Forelimb muscle (tissue), 1 donor: Measurements from ENCODE around the gene ADAMTS2. TPM values are rescaled to one million over a fixed set of nuclear protein-coding genes. Genes with fewer than 3 reads are reported as not detected.

Experiments used
- DNase-seq: peaks from one replicate; pipeline ENCODE4 v3.0.0-alpha.2; 2013; ENCODE audit warnings: low read depth
- polyA plus RNA-seq: library from polyadenylated mRNA; unstranded; fragments of 120-200 nt; gene quantifications from one replicate; pipeline ENCODE4 v1.2.1, GENCODE V29; 2013; ENCODE audit not compliant: insufficient read length

ADAMTS2 gene
- polyA plus RNA-seq, 1 donor, result 33.0 TPM

DNA sequence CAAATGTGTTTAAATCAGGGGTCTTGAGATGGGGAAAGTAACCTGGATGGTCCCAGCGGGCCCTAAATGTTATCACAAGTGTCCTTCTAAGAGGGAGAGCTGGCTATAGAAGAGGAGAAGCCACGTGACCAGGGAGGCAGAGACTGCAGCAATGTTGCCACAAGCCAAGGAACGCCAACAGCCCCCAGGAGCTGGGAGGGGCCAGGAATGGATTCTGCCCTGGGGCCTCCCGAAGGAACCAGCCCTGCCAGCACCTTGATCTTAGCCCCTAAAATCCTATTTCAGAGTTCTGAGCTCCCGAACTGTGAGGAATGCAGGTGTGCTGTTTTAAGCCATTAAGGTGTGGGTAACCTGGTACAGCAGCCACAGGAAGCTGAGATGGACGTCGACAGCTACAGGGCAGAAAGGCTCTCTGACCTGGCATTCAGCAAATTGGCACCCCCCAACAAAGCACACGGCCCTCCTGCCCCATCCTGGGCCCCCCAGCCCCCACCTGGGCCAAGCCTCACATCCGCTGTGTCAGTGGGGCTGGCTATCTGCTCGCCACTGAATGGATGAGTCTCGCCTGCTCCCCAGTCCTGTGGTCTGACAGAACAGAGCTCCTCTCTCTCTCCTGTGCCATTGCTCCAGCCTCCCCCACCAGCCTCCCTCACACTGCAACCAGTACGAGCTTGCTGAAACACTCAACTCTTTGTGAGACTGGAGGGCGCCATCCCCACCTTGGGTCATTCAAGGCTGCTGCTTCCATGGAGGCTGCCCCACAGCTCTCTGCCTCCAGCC is 78.8 kb downstream of the ADAMTS2 start:
- DNase-seq, result no peak

DNA sequence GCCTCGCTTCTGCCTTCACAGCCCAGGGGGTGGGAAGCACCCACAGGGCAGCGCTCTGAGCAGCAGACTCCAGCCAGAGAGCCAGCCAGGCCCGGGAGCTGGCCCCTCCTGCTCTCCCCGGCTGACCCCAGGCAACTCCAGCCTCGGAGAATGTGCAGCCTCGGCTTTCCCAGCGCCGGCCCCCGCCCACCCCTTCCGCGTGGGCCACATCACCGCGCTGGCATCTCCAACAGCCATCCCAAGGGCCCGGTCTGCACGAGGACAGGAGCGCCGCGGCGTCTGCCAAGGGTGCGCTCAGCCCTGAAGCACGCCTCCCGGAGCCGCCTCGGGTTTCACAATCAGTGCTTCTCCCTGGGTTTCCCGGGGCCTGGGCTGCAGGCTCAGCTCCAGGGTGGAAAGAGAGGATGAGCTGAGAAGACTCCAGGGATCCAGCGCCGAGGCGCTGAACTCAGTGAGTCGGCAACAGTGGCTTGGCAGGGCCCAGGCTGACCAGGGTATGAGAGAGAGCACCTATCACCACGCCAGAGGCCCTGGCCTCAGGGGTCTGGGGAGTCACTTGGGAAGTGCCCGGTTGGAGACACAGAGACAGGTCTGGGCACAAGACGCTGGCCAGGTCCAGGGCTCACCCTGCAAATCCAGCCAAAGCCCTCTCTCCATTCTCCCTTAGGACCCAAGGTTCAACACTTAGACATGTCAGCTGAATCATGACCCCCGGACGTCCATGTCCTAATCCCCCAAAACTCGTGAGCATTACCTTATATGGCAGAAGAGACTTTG is 79.6 kb downstream of the ADAMTS2 start:
- DNase-seq, result no peak

DNA sequence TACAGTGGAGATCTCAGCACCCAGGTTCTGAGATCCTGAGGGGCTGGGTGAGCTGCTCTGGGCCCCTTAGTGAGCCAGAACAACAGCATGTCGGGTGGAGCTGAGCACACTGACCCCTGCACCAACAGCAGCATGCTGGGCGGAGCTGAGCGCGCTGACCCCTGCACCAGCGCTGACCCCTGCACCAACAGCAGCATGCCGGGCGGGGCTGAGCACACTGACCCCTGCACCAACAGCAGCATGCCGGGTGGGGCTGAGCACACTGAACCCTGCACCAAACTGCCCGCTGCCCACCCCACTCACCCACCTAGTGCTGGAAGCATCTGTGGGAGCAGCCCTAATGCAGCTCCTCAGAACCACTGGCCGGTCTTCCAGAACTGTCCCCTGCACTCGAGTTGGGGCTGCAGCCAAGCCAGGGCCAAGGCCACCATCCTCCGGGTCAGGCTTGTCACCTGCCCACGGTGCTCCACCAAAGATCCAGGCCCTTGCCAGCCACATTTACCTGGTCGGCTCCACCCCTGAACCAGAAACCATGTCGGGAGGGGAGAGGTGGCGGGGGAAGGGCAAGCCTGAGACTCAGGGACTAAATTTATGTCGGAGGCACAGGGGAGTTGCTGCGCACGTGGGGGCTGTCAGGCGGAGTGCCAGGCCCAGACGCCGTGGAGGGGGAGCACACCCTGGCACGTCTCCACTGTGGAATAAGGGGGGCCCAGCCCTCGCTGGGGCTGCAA is 80.3 kb downstream of the ADAMTS2 start:
- DNase-seq, result no peak

DNA sequence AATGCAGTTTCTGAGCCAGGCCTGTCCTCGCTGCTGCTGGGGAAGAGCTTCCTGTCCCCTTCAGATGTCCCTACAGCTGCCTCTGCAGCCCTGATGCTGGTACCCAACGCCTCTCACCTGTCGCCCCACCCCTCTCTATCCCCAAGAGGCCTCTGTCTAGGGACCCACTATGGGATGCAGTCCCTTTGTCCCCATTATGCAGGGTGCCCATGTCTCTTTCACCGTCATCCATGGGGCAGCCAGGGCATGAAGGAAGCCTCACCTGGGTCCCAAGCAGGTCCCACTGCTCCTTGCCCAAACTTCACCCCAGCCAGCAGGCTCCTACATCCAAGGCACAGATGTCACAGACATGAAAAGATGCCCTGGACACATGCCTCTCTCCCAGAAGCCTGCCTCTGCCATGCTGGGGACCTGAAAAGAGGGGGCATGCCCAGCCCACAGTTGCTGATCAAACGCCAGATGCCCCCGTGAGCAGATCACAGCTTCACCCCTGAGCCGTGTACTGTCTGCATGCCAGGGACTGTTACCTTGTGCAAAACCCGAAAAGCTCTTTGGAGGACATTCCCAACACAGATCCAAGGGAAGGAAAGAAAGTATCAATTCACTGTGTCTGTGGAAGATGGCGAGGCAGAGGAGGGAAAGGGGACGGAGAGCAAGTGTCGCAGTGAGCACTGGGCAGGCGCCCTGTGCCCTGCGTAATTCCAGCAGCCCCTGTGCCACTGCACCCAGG is 81.0 kb downstream of the ADAMTS2 start:
- DNase-seq, result no peak

DNA sequence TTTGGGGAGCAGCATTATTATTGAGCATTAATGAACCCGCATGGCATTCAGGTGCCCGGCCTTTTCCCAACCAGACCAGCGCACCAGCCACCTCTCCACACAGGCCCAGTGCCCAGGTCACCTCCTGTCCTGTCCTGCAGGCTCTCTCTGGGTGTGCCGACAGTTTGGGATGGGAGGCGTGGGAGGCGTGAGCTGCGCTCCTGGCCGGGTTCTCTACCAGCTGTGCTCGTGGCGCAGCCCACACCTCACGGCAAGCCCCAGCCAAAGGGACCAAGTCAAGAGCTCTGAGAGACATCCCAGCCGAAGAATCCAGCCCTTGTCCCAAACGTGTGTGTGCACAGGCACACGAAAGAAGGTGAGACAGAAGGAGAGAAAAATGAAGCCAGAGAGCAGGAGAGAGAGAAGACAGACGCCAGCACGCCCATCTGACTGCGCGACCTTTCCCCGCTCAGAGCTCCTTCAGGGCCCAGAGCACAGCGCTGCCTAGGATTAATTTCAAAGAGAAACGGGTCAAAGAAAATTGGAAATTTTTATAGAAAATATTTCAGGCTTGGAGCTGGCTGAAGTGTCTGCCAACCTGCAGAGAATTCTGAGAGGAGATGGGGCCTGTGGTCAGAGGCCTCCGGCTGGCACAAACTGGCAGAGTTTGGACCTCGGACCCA is 81.7 kb downstream of the ADAMTS2 start:
- DNase-seq, result no peak

DNA sequence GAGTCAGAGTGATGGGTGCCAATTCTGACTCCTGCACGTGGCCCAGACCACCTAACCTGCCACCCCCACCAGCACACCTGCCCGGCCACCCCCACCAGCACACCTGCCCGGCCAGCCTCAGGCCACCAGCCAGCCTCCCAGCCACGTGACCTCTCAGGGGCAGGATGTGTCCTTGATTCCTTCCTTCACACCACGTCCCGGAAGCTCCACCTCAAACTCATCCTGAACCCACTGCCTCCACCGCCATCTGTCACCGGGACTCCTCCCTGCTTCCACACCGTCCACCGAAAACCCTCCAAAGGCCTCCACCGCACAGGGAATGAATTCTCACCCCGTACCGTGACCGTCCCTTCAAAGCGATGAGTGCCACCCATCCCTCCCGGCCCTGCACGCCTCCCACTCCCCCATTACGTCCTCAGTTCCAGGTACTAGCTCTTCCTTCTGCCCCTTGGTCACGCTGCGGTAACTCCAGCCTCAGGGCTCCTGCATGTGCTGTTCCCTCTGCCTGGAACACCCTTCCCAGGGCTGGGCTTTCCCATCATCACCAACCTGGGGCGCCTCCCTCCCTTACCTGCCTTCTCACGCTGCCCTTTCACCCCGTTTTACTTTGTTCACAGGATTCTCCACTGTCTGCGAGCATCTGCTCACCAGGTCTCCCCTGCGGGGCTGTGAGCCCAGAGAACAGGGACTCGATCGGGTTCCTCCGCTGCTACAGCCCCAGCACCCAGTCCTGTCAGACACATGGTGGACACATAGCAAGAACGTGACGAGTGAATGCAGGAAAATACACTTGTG is 82.9 kb downstream of the ADAMTS2 start:
- DNase-seq, result no peak

DNA sequence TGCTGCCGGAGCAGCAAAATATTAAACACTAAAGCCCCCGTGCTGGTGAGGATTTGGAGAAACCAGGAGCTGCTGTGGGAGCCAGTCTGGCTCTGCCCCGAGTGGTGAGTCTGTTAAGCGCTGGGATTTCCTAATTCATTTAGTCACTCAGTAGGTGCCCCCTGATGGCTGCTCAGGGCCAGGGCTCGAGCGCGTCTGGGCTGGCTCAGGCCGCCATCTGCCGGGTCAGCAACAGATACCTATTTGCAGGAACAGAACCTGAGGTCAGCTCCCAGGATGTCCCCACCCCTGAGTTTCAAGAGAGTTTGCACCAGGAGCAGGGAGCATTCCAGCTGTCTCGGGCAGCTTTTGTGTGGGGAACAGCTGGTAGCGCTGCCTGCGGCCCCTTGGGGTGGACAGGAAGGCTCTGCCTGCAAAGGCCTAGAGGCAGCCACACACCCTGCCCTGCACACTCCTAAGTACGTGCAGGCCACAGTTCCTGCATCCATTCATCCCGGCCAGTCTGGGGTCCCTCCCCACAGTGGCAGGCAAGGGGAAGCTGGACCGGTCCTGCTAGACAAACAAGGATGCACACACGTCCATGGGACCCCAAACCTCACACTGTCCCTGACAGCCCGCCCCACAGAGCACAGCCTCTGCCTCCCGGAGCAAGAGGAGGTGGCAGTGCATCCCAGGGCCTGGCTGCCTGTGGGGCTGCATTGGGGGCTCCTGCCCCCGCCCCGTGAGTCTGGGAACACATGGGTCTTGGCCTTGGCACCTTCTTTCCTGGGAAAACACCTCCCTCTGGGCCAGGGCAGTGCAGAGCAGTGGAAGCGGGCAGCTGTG is 83.7 kb downstream of the ADAMTS2 start:
- no peak for DNase-seq

DNA sequence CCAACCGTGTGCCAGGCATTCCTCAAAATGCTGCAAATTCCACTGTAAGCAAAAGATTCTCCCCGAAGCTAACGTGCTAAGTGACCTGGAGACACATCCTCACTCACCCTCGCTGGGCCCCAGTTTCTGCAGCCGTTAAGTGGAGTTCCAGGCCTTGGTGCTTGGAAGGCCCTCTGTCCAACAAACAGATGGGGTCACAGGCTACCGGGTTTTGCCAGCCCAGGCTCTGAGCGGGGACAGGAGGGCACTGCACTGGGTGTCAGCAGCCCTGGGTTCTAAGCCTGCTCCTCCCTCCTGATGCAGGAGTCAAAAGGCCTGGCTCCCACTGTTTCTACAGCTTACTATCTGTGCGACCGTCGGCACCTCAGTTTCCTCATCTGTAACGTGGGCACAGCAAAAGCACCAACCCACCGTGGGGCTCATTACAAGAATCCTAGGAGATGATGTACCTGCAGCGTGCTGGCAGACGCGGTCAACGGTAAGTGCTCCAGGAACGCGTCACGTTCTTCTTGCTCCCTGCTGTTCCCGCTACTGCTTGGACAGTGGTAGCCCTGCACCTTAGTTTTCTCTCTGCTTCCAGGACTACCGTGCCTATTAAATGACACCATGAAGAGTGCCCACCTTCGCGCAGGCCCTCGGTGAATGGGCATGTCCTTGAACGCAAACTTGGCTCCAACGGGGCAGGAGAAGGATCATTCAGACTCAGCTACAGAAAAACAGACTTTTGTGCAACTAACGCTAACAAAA is 84.8 kb downstream of the ADAMTS2 start:
- DNase-seq, result no peak

DNA sequence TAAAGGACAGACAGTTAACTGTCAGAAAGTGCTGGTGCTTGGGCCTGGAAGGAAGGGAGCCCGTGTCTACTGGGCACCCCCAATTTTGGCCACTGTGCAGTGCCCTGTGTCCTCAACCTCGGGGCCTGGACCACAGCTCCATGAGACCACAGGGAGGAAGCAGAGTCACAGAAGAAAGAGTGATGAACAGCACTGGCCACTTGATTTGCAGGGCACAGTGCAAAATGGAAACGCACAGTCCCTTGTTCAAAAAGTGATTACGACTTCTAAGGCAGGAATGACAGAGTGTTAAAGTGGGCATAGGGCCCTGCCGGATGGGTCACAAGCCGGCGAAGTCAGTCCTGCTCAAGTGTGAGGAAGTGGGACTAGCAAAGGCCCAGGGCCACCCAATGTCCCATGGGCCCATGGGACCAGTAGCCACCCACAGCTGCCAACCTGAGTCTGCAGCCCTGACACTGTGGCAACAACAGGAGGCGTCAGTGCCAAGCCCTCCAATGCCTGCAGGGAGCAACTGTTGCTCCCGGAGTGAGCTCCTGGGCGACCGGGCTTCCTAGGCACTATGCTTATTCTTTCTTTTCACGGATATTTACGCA is 85.4 kb downstream of the ADAMTS2 start:
- no peak for DNase-seq

DNA sequence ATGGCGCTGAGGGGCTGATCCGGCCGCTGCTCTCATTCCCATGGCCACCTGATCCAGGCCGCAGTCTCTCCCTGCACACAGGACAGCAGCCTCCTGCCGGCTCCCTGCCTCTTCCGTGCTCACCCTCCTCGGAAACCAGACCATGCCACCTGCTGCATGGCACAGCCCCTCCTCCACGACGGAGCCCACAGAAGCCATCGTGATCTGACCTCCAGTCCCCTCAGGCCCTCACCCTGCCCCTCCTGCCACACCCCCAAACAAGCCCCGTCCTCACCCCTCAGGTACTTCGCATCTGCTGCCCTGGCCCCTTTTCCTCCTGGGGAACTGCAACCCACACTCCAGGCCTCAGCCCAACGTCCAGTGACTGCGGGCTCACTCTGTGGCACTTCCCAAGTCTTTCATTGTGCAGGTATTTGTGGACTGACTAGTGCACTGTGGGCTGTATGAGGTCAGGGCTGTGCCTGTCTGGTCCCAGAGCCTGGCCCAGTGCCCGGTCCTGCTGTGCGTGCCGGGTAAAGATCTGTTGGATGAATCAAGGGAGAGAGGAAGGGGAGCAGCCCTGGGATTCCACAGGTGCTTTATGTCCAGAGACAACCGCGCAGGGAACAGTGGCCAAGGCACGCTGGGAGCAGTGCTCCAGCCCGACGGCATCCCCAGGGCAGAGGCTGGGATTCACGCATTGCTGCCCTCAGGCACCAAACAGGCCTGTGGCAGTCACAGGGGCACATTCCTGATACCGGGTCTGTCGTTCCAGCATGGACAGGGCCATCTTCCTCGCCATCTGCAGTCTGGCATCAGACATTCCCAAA is 86.1 kb downstream of the ADAMTS2 start:
- no peak for DNase-seq

DNA sequence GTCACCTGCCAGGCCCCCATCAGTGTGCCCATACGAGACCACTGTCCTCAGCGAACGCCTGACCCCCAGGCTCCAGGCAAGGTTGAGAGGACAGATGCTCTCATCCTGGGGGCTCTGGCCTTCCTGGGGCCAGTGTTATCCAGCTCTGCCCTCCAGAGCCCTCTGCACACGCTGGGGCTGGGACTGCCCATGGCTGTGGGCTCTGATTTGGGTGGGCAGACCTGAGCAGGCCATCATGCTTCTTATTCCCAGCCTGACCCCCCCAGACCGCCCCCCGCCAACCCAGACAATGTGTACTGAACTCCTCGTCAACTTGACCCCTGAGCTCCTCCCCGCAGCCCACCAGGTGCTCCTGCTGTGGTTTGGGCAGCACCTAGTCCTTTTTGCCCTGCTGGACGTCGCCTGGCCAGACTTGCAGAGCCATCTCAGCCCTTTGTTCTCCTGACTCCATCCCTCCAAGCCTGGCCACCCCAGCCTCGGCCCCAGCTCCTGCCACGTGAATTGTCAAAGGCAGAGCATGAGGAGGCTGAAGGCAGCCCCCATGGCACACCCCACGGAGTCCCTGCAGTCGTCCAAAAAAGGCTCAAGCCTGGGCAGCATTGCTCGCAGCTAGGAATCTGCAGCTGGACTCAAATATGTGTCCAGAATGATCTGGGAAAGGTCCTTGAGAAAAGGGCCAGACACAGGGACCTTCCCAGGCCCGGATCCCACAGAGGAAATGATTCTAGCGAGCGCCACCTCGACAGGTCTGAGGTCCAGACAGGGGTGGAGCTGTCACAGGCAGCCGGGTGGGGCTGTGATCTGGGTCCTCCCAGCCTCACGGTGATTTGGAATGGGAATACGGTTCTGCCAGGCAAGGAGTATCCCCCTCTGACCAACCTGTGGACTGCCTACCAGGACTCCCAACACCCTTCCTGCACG is 87.0 kb downstream of the ADAMTS2 start:
- no peak for DNase-seq

DNA sequence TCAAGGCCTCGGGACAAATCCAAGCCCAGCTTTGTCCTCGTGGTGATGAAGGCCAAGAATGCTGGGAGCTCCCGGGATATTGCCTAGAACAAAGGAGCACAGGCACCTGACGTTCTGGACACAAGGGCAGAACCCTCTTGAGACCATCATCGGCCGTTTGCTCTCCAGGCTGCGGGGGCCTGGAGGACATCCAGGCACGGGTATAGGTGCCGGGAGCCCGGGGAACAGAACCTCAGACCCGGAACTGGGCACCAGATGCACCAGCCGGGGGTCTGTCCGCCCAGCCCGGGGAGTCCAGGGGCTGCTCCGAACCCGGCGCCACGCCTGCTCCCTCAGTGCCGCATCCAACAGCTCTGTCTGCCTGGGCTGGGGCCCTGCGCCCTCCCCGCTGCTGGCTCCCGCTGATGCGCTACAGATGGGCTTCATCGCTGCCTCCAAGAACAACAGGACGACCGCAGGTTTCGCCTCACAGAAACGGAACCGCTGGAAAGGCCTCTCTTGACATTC is 88.0 kb downstream of the ADAMTS2 start:
- no peak for DNase-seq

DNA sequence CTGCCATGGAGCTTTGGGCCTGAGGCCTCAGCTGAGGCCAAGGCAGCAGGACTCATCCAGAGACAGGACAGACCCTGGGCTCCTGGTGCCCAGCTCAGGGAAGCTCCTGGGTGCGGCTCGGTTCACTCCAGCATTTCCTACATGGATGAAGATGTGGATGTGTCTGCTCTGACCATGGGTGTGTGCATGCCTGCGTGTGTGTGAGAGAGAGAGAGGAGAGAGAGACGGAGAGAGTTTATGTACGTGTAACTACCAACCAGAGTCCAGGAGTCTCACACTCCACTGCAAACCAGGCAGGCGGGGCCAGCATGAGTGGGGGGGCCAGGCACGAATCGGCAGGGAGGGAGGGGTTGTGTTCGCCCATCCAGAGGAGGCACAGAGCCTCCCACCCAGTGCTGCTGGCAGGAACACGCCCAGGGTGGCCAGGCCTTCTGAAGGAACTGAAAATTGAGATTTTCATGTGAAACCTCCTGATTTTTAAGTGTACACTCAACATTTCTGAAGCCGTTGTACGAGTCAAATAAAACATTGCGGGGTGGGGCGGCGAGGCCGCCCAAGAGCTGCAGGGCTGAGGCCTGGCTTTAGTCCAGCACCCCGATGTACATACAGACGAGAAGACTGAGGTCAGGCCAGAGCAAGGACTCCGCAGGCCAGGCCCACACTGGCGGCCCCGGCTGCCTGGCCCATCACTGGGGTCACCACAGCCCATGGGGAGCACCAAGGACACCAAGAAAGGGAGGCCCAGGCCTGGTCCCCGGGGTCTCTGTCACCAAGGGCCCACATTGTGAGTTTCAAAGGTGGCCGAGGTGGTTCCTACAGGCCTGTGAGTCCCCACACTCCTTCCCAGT is 88.7 kb downstream of the ADAMTS2 start:
- DNase-seq, result no peak

DNA sequence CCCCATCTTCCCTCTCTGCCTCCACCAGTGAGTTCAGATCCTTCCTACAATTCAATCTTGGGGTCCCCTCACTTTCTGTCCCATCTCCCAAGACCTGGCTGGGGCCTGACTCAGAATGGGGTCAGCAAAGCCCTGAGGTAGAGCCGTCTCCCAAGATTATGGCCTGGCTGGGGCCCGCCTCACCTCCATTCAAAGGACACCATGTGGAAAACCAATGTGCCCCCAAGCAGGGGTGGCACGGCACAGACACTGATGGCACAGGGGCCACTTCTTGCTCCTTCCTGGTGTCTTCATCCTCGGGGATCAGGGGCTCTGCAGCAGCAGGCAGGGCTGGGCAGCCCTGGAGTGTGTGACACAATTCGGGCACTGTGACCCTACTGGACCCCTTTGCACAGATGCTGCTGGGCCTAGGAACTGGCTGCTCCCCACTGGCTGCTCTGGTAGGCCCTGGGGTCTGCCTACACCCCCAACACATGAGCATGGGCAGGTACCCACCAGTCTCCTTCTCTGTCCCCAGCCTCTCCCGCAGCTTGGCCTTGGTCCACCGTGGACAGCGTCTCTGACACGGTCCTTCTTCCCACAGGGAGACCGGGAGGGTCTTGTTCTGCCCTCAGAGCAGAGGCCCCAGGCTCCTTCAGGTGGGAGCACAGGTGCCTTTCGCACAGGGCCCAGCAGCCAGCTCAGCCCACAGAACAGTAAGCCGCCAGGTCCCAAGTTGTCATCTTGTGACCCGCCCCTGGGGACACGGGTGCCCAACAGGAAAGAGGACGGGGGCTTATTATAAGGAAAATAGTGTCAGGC is 89.5 kb downstream of the ADAMTS2 start:
- DNase-seq, result no peak
